Stimulated activated CD8-positive, alpha-beta memory T cell treated with anti-CD3 and anti-CD28 coated beads, Interleukin-15, amount 100 ng/mL, for 48 hours (primary cell): ENCODE measurements around the gene ZNF32.
"Not testable (repeated sequence)": the region's sequence is repeated elsewhere in the genome, so short reads cannot be mapped to it uniquely, and the experiment has no call there.

Experiments
- DNase-seq, 2 donors: peaks; one replicate each; pipeline ENCODE4 v3.0.0-alpha.2; 2020; ENCODE audit warnings: low read depth in 2 of 2

Gene ZNF32

DNA sequence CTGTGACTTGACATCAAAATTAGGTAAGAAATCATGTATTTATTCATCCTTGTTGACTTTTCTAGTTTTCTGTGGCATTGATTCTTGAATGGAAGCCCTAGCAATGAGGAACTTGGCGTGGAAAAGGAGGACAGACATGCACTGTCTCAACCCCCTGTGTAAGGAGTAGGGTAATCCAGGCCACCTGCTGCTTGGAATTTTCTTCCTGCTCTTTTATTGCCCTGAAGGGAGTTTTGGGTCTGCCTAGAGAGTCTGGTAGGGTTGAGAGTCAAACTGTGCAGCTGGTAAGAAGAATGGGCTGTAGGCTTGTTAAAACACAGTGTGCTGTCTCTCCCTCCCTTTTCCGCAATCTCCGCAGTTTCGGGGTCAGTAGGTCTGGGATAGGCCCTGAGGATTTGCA is 19.7 kb downstream of the ZNF32 start:
- no peak for DNase-seq

DNA sequence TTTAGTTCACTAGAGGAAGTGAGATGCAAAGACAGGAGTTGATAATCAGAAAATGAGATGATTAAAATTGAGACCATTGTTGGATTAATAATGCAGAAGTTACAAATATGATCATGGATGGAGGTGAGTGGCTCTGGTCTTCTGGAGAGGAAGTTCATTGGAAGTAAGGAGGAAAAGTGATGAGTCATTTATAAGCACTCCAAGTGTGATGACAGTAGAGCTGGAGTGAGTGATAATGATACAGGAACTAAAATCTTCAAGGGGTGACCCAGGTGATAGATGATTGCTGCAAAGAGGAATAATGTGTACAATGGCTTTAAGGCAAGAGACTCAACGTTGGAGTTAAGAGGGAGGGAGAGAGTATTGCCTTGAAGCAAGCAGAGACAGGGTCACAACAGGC is 20.7 kb downstream of the ZNF32 start:
- no peak for DNase-seq

- no peak for DNase-seq
Measured at GRCh38 chr10:43623351-43623750, 25.3 kb downstream of the ZNF32 start.

DNA sequence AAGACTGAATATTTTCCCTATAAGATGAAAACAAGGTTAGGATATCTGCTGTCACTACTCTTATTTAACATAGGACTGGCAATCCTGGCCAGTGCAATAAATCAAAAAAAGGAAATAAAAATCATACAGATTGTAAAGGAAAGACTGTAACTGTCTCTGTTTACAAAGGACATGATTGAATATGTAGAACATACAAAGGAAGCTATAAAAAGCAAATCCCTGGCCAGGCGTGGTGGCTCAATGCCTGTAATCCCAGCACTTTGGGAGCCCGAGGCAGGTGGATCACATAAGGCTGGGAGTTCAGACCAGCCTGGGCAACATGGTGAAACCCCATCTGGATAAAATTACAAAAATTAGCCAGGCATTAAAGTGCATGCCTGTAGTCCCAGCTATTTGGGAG is 26.6 kb downstream of the ZNF32 start:
- DNase-seq: no peak

- DNase-seq: no peak
Measured at GRCh38 chr10:43619368-43619767, 29.3 kb downstream of the ZNF32 start.

GRCh38 chr10:43616697-43617370 is 31.8 kb downstream of the ZNF32 start:
- DNase-seq: no peak

DNA sequence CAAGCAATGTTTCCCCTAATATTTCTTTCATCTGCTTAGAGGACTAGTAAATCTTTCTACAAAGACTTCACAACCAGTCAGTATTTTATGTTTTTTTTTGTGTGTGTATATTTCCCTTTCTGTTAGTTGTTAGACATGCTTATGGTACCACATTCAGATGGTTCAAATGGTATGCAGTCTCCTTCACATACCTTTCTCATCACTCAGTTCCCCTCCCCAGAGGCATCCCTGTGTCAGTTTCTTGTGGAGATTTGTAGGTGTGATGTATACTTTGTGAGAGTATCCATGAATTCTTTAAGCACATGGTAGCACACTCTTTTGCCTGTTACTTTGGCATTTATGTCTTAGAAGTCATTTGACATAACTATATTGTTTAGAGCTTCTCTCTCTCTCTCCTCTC is 38.0 kb downstream of the ZNF32 start:
- no peak for DNase-seq

DNA sequence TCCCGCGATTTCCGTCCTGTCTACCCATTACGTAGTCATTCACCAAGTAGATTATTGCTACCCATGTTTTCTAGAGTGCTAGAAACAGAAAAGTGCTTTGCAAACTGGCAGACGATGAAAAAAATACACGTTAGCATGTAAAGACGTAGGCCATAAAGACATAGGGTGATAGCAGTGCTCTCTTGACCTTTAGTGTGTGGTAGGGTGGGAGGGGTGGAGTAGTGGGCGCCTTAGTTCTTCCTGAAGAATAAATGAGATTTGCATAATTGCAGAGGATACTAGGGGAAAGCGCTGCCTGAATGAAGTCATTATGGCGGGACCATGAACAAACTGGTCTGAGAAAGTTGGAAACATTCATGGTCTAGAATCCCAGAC is 41.5 kb downstream of the ZNF32 start:
- no peak for DNase-seq

GRCh38 chr10:43606323-43607198 is 42.1 kb downstream of the ZNF32 start, which contains the start of gene ZNF485:
TSS of gene ZNF485 (plus strand) at chr10:43606438. CDS start at chr10:43607051, 613 bp downstream.
- DNase-seq: peak; percentile 53 to 61

DNA sequence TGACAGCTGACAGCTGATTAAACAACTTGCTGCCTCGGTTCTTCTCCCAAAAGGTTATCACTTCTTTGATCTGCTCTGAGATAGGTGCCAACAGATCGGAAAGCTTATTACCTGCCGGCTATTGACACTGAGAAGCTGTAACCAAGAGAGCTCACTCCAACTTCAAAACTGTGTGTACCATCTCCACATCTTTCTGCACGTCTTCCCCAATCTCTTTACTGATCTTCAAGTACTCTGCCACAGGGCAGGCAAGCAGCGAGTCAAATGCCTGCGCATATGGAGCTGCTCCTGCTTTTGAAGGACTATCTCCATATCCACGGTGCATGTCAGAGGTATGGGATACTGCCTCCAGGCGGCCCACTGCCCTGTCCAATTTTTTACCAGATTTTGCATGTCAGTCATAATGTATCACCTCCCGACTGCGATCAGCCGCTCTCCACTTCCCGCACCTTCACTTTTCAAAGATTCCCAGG is 42.8 kb downstream of the ZNF32 start:
- no peak for DNase-seq

GRCh38 chr10:43601576-43601975 is 47.1 kb downstream of the ZNF32 start:
- not testable (repeated sequence) for DNase-seq

DNA sequence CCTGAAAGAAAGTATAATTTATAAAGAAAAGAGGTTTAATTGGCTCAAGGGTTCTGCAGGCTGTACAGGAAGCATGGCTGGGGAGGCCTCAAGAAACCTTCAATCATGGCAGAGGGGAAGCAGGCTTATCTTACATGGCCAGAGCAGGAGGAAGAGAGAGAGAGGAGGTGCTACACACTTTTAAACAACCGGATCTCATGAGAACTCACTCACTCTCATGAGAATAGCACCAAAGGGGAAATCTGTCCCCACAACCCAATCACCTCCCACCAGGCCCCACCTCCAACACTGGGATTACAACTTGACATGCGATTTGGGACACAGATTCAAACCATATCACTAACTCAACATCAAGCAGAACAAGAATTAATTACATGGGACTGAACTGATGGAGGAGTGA is 49.3 kb downstream of the ZNF32 start:
- DNase-seq: no peak

DNA sequence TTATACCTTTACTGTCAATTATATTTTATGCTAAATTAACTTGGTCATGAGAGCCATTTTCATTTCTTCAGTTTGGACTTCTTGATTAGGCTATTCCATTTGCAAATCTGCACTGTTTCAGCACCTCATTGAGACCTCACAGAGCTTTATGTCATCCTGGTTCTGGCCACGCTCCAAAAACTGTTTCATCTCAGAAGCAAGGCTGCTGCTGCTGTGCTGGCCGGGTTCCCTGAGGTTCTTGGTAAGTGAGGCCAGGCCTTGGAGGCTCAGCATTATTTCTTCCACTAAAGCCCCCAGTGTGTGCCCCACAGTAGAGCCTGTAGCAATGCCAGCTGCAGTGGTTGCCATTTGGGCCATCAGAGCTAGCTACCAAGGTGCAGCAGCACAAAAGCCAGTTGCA is 50.2 kb downstream of the ZNF32 start:
- DNase-seq: no peak

DNA sequence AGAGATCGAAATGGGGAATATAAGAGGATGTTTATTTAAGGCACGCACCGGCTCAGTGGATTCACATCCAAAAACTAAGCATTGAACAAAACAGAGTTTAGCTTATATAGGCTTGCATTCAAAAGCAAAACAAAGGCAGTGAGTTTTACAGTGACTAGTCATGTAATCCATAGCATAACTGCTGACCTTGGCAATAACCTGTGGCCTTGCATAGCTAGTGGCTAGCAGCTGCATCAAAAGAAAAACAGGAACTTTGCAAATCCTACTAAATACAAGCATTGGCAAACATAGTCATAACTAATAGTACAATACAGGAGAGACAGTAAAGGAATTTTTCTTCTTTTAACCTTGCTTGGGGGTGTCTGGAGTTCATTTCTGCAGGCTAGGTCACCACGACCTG is 52.1 kb downstream of the ZNF32 start:
- no peak for DNase-seq

- DNase-seq: no peak
Measured at GRCh38 chr10:43595739-43596298, 52.9 kb downstream of the ZNF32 start.

GRCh38 chr10:43594944-43595589 is 53.6 kb downstream of the ZNF32 start:
- no peak for DNase-seq
